C4-2B (cell line): ENCODE data around the gene DCAF5.

Experiments
- CTCF ChIP-seq: fragments of 450-650 bp; conservative IDR thresholded peaks from 2 replicates; pipeline ENCODE4 v1.5.1; 2017; ENCODE audit warnings: mild to moderate bottlenecking
- ZFX ChIP-seq: fragments of 450-650 bp; IDR thresholded peaks from 2 replicates; pipeline ENCODE4 v1.6.1; 2017

GRCh38 chr14:69101331-69101826 lies 51.5 kb downstream of the DCAF5 start:
- TF ChIP-seq CTCF (peak; percentile 81), ZFX (no peak)
